T-helper 1 cell treated with Interleukin-12 subunit alpha and Interleukin-12 subunit beta and Interleukin-4 antibody, amounts not matched to agents 30 μg/mL and 1 μg/mL, for 36 hours (primary cell): Measurements from ENCODE around the gene ARHGEF40.

Source experiments
- H3K27ac Mint-ChIP-seq: one replicate; pipeline ENCODE4 v1.8.0; 2021; ENCODE audit warnings: mild to moderate bottlenecking, mixed read lengths
- H3K27me3 Mint-ChIP-seq: one replicate; pipeline ENCODE4 v1.8.0; 2021; ENCODE audit warnings: low read depth, mixed read lengths
- H3K36me3 Mint-ChIP-seq: one replicate; pipeline ENCODE4 v1.8.0; 2021; ENCODE audit warnings: low read depth, mixed read lengths
- H3K4me1 Mint-ChIP-seq: one replicate; pipeline ENCODE4 v1.8.0; 2021; ENCODE audit warnings: low read depth, mixed read lengths
- H3K4me3 Mint-ChIP-seq: one replicate; pipeline ENCODE4 v1.8.0; 2021; ENCODE audit warnings: mild to moderate bottlenecking, moderate library complexity, mixed read lengths
- H3K9me3 Mint-ChIP-seq: one replicate; pipeline ENCODE4 v1.8.0; 2021; ENCODE audit warnings: mixed read lengths

ARHGEF40 gene

DNA sequence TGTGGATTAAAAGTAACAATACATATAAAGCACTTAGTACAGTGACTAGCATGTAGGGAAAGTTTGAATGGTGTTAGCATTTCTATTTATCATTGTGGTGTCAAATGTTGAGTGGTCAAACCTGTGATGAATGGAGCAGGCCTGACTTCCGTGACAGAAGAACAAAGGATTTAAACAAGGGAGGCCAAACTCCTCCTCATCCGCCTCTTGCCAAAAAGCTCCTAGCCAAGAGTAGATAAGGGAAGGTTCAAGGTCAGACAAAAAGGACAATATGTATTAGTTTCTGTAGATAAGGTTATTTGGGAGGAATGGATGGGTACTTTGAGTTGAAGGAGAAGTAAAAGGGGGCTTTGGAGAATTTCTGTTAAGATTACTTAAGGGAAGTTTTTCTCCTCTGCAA lies 21.5 kb upstream of the ARHGEF40 start:
- H3K27ac Mint-ChIP-seq: no peak overlapping the region
- no peaks in the 10 kb centered on the region for H3K36me3 Mint-ChIP-seq
- no peaks in the 10 kb centered on the region for H3K9me3 Mint-ChIP-seq
- peaks cover 24% of the 10 kb centered on the region for H3K27me3 Mint-ChIP-seq
- H3K4me3 Mint-ChIP-seq: no peak overlapping the region
- no peaks in the 10 kb centered on the region for H3K4me1 Mint-ChIP-seq

DNA sequence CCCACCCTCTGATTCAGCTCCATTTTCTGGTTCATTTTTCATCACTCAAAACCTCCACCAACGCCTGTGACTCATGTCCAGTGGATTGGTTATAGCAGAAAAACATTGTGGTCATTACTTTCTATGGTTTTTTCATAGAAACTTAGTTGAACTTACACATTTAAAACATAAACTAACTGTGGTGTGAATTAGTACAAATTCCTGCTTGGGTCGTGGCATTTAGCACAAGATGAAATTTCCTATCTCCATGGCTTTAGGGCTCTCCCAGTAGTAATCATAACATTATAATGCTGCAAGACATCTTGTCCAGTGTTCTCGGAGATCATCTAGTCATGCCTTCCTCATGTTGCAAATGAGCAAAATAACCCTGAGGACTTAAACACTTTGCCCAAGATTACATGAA lies 20.8 kb upstream of the ARHGEF40 start:
- H3K9me3 Mint-ChIP-seq: no peaks in the 10 kb centered on the region
- no peak overlapping the region for H3K27ac Mint-ChIP-seq
- H3K4me3 Mint-ChIP-seq: no peak overlapping the region
- H3K27me3 Mint-ChIP-seq: peaks cover 24% of the 10 kb centered on the region
- H3K36me3 Mint-ChIP-seq: no peaks in the 10 kb centered on the region
- H3K4me1 Mint-ChIP-seq: no peaks in the 10 kb centered on the region

DNA sequence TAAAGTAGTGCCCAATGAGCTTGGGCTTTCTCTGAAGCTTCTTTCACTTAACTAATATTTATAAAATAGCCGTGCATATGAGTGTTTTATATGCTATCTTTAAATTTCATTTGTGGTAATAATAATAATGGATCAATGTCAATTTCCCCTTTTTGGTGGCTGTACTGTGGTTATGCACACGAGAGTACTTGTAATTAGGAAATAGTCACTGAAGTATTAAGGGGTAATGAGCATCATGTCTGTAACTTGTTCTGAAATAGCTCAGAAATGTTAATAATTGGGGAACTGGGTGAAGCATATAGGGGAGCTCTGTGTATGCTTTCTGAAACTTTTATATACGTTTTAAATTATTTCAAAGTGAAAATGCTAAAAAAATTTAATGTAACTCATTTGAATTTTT lies 19.5 kb upstream of the ARHGEF40 start:
- Mint-ChIP-seq H3K27me3 (peaks cover 11% of the 10 kb centered on the region), H3K36me3 (no peaks in the 10 kb centered on the region), H3K27ac (no peak overlapping the region), H3K4me1 (no peaks in the 10 kb centered on the region), H3K4me3 (no peak overlapping the region), H3K9me3 (no peaks in the 10 kb centered on the region)

DNA sequence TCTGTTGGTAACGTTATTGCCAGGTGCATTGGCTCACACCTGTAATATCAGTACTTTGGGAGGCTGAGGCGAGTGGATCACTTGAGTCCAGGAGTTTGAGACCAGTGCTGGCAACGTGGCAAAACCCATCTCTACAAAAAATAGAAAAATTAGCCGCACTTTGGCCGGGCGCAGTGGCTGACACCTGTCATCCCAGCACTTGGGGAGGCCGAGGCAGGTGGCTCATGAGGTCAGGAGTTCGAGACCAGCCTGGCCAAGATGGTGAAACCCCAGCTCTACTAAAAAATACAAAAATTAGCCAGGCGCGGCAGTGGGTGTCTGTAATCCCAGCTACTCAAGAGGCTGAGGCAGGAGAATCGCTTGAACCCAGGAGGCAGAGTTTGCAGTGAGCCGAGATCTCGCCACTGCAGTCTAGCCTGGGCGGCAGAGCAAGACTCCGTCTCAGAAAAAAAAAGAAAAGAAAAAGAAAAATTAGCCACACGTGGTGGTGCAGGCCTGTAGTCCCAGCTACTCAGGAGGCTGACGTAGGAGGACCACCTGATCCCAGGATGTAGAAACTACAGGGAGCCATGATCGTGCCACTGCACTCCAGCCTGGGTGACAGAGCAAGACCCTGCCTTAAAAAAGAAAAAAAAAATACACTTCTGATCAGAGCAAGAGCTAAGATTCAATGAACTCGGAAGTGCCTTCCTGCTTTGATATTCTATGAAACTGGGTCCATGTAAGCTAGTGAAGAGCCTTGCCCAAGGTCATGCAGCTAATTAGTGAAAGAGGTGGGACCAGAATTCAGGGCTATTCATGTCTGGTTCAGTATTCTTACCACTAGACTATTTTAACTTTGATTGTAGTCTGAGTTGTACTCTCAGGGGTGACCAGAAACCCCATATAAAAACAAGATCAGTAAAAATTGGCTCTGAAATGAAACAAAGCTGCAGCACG lies 16.7 kb upstream of the ARHGEF40 start:
- Mint-ChIP-seq H3K27me3 (peaks cover 8% of the 10 kb centered on the region), H3K27ac (no peak overlapping the region), H3K4me3 (no peak overlapping the region), H3K4me1 (no peaks in the 10 kb centered on the region), H3K9me3 (no peaks in the 10 kb centered on the region), H3K36me3 (no peaks in the 10 kb centered on the region)

DNA sequence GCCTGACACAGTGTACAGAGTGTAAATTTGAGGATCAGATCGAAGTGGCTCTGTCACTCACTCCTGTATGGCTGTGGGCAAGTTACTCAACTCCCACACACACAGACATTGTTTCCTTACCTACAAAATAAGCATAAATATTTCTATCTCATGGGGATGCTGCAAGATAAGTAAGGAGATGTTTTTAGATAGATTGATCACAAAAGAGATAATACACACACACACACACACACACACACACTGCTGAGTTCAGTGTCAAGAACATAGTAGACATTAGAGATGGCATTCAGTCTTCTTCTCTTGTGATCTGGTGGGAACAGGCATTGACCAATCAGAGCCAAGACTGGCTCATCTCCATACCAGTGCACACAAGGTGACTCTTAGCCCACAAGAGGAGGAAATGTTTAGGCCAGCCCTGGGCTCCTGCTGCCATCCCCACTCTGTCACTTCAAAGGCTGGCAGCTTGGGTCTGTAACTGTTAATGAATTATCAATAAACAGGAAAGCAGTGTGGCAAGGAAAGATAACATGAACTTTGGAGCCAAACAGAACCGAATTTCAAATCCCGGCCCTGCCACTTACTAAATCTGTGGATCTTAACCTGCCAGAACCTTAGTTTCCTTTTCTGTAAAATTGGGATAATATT lies 15.9 kb upstream of the ARHGEF40 start:
- H3K36me3 Mint-ChIP-seq: no peaks in the 10 kb centered on the region
- H3K4me3 Mint-ChIP-seq: no peak overlapping the region
- H3K27ac Mint-ChIP-seq: no peak overlapping the region
- H3K4me1 Mint-ChIP-seq: no peaks in the 10 kb centered on the region
- H3K27me3 Mint-ChIP-seq: peaks cover 6% of the 10 kb centered on the region
- no peaks in the 10 kb centered on the region for H3K9me3 Mint-ChIP-seq

DNA sequence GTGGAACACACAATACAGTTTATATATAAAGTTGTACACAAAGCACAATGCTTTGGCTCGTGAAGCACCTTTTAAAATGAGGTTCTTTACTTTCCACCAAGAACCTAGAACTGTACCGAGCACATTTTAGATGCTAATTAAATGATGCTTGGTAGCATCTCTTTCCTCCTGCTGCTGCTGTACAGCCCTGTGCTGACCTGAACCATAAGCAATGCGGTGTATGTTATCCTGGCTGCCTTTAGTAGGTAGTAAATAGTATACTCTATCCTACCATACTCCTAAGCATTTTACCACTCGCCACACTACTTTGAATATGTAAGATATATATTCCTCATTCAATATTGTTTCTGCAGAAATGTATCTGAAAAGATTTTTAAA lies 15.3 kb upstream of the ARHGEF40 start:
- Mint-ChIP-seq H3K27ac (no peak overlapping the region), H3K4me3 (no peak overlapping the region), H3K9me3 (no peaks in the 10 kb centered on the region), H3K4me1 (no peaks in the 10 kb centered on the region), H3K27me3 (peaks cover 4% of the 10 kb centered on the region), H3K36me3 (no peaks in the 10 kb centered on the region)

DNA sequence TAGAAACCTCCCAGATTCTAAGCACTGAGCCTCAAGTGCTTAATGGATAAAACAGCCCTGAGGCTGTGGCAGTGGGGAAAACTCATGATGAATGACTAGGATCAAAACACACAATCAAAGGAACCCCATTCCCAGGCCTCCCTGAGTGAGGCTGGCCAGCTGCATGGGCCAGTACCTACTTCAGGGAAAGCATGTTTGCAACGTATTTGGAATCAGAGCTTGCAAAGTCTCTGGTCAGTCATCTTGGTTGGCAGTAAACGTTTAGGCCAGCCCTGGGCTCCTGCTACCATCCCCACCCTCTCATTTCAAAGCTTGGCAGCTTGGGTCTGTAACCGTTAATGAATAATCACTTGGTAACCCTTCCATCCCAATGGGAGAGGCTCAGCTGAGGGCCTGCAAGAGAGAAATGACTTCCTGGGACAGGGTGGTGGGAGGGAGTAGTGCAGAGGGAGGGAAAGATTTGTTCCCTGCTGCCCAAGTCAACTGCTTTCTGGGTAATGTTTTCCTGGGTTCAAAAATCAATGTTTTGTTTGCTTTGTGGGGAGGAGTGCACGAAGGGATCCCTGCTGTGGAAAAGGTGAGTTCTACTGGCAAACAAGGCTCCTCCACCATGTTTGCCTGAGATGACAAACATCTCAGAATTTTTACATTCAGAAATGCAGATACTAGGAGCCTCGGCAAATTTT lies 14.5 kb upstream of the ARHGEF40 start:
- peaks cover 8% of the 10 kb centered on the region for H3K27me3 Mint-ChIP-seq
- H3K36me3 Mint-ChIP-seq: no peaks in the 10 kb centered on the region
- no peak overlapping the region for H3K27ac Mint-ChIP-seq
- no peak overlapping the region for H3K4me3 Mint-ChIP-seq
- H3K4me1 Mint-ChIP-seq: no peaks in the 10 kb centered on the region
- H3K9me3 Mint-ChIP-seq: no peaks in the 10 kb centered on the region

DNA sequence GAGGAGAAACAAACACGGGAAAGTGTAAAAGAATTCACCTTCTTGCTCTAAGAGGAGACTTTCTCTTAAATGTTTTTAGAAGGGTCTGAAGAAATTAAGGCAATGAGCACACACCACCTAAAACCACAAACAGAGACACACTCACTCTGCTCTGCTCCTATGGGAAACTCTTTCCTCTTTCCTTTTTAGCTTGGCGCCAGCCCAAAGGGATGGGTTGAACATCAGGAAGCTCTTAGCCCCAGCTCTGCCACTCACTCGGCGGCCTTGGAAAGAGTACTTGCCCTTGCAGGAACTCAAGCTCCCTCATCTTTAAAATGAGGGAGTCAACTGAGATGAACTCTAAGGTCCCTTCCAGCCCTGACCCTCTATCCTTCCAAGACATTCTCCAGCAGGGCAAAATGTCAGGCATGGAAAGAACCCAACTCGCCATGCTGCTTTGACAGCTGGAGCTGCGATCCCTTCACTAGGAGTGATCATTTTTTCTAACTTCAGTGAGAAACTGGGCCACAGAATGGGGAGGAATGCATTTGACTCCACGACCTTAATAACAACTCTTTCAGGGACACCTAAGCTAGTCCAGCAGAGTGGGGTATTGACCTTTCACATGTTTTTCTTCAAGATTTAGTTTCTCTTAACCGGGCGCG lies 13.5 kb upstream of the ARHGEF40 start:
- no peaks in the 10 kb centered on the region for H3K36me3 Mint-ChIP-seq
- no peak overlapping the region for H3K4me3 Mint-ChIP-seq
- H3K27me3 Mint-ChIP-seq: peaks cover 16% of the 10 kb centered on the region
- no peak overlapping the region for H3K27ac Mint-ChIP-seq
- no peaks in the 10 kb centered on the region for H3K9me3 Mint-ChIP-seq
- H3K4me1 Mint-ChIP-seq: no peaks in the 10 kb centered on the region

DNA sequence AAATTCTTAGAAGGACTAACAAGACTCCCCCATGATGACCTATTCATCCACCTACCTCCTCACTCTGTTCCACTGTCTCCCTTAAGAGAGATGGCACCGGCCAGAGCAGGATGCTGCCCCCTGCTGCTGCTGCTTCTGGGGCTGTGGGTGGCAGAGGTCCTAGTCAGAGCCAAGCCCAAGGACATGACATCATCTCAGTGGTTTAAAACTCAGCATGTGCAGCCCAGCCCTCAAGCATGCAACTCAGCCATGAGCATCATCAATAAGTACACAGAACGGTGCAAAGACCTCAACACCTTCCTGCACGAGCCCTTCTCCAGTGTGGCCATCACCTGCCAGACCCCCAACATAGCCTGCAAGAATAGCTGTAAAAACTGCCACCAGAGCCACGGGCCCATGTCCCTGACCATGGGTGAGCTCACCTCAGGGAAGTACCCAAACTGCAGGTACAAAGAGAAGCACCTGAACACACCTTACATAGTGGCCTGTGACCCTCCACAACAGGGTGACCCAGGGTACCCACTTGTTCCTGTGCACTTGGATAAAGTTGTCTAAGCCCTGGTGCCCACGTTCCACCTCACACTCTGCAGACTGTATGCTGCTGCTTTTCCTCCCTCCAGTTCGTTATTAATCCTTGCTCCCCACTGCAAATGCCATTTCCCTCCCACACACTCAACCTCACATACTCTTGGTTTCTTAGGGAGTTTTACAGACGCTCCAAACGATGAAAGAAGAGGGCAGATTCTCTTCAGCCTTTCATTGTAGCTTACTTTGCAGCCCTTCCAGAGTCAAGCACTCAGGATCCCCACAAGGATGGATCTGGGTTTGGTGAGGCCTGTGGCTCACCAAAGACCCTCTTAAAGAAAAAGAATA lies 12.1 kb upstream of the ARHGEF40 start, which contains the start of gene RNASE8:
TSS of gene RNASE8 (plus strand) at position 20 of the 873 bp plus-strand sequence. CDS start at position 91, 71 bp downstream.
- Mint-ChIP-seq H3K4me3 (no peak within 1 kb of the TSS), H3K27ac (no peak within 1 kb of the TSS), H3K9me3 (no peaks in the 10 kb centered on the region), H3K36me3 (no peaks in the 10 kb centered on the region), H3K27me3 (peaks cover 16% of the 10 kb centered on the region), H3K4me1 (no peaks in the 10 kb centered on the region)

DNA sequence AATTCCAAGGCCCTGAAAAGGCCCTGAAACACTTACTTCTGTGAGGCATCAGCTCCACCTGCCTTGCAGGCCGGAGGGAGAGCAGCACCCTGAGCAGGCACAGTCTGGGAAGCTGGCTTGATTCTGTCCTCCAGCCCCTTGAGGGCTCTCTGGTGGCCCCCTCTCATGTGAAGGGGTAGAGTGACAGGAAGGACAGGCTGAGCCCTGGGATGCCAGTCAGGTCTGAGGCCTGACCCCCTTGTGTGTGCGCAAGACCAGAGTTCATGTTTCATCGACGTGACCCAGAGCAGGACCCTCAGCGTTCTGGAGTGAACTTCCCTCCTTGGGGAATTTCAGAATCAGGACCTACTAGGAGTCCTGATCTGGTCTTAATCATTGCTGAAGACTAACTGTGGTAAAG lies 11.2 kb upstream of the ARHGEF40 start:
- no peaks in the 10 kb centered on the region for H3K36me3 Mint-ChIP-seq
- H3K9me3 Mint-ChIP-seq: no peaks in the 10 kb centered on the region
- no peaks in the 10 kb centered on the region for H3K4me1 Mint-ChIP-seq
- no peak overlapping the region for H3K27ac Mint-ChIP-seq
- peaks cover 22% of the 10 kb centered on the region for H3K27me3 Mint-ChIP-seq
- H3K4me3 Mint-ChIP-seq: no peak overlapping the region

DNA sequence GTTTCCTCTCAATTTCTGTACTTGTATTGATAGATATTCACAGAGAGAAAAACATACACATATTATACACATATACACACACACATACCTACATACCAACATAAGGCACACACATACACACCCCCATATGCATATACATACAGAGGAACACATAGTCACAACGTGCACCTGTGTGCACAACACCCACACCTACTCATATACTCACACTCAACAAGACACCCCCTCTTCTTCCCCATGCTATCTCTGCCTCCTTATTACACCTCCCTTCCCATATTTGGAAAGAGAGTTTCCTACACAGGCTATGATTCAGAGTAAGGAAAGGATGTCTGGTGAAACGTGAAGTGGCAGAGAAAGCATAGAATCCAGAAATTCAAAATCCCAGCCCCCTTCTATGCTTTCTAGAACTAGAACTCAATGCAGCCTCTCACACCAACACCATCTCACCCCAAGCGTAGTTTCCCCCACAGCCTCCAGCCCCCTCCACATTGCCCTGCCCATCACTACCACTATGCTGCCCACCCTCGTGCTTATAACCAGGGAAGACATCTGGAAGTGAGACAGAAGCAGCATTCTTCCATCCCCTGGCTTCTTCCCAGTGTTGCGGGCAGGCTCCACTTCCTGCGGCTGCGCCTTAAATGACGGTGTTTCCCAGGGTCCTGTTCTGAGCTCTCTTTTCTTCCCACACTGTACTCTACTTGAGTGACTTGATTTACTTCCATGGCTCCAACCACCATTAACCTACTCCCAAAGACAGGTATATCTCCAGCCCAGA lies 10.1 kb upstream of the ARHGEF40 start:
- no peak overlapping the region for H3K27ac Mint-ChIP-seq
- peaks cover 24% of the 10 kb centered on the region for H3K27me3 Mint-ChIP-seq
- H3K36me3 Mint-ChIP-seq: no peaks in the 10 kb centered on the region
- no peaks in the 10 kb centered on the region for H3K4me1 Mint-ChIP-seq
- no peak overlapping the region for H3K4me3 Mint-ChIP-seq
- no peaks in the 10 kb centered on the region for H3K9me3 Mint-ChIP-seq

DNA sequence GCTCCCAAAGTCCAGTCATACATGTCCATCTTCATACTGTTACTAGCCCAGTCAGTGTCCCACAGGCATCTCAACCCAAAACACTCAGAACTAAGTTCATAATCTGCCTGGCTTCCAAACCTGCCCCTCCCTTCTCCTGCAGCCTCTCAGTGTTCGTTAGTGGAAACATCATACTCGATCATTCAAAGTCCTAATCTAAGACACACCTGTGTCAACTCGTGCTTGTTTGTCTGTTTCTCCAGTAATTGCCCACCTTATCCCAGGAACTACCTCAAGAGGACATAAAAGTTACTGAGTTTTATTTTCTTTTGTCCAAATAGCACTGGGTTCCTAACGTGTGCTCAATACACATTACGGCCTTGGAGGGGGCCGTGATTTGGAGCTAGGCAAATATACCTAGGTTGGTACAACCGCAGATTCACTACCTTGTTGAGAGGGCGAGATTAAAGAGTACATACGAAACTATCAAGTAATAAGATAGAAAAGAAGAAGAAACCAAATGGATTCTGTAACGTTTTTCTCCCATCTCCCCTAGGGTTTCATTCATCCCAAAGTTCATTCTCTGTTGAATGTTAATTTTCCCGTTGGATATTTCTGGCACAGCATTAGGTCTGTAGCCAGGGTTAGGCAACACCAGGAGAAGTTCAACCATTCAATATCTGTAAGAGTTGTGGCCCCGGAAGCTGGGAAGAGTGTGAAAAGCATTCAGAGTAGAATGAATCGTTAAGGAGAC lies 9.3 kb upstream of the ARHGEF40 start:
- Mint-ChIP-seq H3K36me3 (no peaks in the 10 kb centered on the region), H3K4me1 (no peaks in the 10 kb centered on the region), H3K27ac (no peak overlapping the region), H3K9me3 (no peaks in the 10 kb centered on the region), H3K27me3 (peaks cover 32% of the 10 kb centered on the region), H3K4me3 (no peak overlapping the region)

DNA sequence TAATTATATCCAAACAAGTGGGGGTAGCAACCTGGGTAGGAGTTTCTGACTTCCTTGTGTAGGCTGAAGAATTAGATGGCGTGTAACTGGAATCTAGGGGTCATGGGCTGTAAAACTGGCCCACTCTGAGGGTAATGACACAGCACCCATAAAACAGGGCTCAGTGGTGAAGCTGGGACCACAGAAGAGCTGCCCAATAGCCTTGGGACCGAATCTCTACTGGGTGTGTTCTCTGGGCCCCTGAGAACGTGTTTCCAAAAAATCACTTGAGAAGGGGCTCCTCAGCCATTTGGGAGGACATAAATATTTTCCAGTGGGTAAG lies 8.8 kb upstream of the ARHGEF40 start:
- Mint-ChIP-seq H3K27me3 (peaks cover 36% of the 10 kb centered on the region), H3K27ac (no peak overlapping the region), H3K4me3 (no peak overlapping the region), H3K4me1 (no peaks in the 10 kb centered on the region), H3K36me3 (no peaks in the 10 kb centered on the region), H3K9me3 (no peaks in the 10 kb centered on the region)
